ENCODE data around the gene S100A10. TPM values are rescaled to one million over a fixed set of nuclear protein-coding genes. Genes with fewer than 3 reads are reported as not detected.

S100A10 gene
- total RNA-seq, 1 experiment from 2014 or later = 2,143 TPM

GRCh38 chr1:152015766-152016165 lies 22.1 kb upstream of the S100A10 start:
- Mint-ChIP-seq H3K36me3 (ENCODE audit: insufficient read depth, unreplicated experiment) (no peaks in the 10 kb centered on the region), H3K4me1 (ENCODE audit: low read depth, unreplicated experiment) (no peaks in the 10 kb centered on the region), H3K27ac (ENCODE audit: unreplicated experiment) (no peak overlapping the region), H3K27me3 (ENCODE audit: insufficient read depth, unreplicated experiment) (no peaks in the 10 kb centered on the region), H3K4me3 (ENCODE audit: unreplicated experiment) (no peak overlapping the region), H3K9me3 (ENCODE audit: unreplicated experiment) (no peaks in the 10 kb centered on the region)
- BruUV-seq (replicated peaks) = no TSS peak
- ChIA-PET POLR2A (no interaction called here), CTCF (interaction anchor here (2.0 to 3.4 kb wide), 2 partner anchors 14 to 48 kb away, joined by 4 to 43 read pairs; no protein-coding TSS in a partner anchor)
- TF ChIP-seq, protein P1, sequence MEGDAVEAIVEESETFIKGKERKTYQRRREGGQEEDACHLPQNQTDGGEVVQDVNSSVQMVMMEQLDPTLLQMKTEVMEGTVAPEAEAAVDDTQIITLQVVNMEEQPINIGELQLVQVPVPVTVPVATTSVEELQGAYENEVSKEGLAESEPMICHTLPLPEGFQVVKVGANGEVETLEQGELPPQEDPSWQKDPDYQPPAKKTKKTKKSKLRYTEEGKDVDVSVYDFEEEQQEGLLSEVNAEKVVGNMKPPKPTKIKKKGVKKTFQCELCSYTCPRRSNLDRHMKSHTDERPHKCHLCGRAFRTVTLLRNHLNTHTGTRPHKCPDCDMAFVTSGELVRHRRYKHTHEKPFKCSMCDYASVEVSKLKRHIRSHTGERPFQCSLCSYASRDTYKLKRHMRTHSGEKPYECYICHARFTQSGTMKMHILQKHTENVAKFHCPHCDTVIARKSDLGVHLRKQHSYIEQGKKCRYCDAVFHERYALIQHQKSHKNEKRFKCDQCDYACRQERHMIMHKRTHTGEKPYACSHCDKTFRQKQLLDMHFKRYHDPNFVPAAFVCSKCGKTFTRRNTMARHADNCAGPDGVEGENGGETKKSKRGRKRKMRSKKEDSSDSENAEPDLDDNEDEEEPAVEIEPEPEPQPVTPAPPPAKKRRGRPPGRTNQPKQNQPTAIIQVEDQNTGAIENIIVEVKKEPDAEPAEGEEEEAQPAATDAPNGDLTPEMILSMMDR (IDR thresholded peaks at IDR 0.05; ENCODE audit: insufficient read depth in 1 of 2, low read depth in 1 of 2, low read length in 1 of 2, severe bottlenecking in 1 of 2, unreplicated experiment in 1 of 2) = no peak
- no peaks in the 10 kb centered on the region for H3K27me3 ChIP-seq (replicated peaks; ENCODE audit: control insufficient read depth, insufficient read depth, low read length)
- H3K9me3 ChIP-seq = no peaks in the 10 kb centered on the region
- intact Hi-C loops (cut with micrococcal nuclease; ENCODE audit: unreplicated experiment) = loop anchor here (1.0 kb wide), 1 partner anchor 19 kb away; no protein-coding TSS in a partner anchor
- no peak overlapping the region for H3K4me3 ChIP-seq (ENCODE audit: low read depth, low read length)
- no peaks in the 10 kb centered on the region for H3K4me1 ChIP-seq
- no peaks in the 10 kb centered on the region for H3K36me3 ChIP-seq (ENCODE audit: control insufficient read depth, insufficient read depth, low read length)
- DNase-seq = no peak

- POLR2A ChIA-PET = no interaction called here
- no peaks in the 10 kb centered on the region for H3K9me3 Mint-ChIP-seq (ENCODE audit: unreplicated experiment)
- H3K4me3 ChIP-seq (ENCODE audit: low read depth, low read length) = no peak overlapping the region
- no peaks in the 10 kb centered on the region for H3K36me3 Mint-ChIP-seq (ENCODE audit: insufficient read depth, unreplicated experiment)
- H3K4me1 Mint-ChIP-seq (ENCODE audit: low read depth, unreplicated experiment) = peaks cover 1% of the 10 kb centered on the region
- H3K27me3 Mint-ChIP-seq (ENCODE audit: insufficient read depth, unreplicated experiment) = no peaks in the 10 kb centered on the region
- TF ChIP-seq, protein P1 (IDR thresholded peaks at IDR 0.05; ENCODE audit: insufficient read depth in 1 of 2, low read depth in 1 of 2, low read length in 1 of 2, severe bottlenecking in 1 of 2, unreplicated experiment in 1 of 2) = no peak
- intact Hi-C loops (cut with micrococcal nuclease; ENCODE audit: unreplicated experiment) = loop anchor here (1.0 kb wide), 1 partner anchor 19 kb away; no protein-coding TSS in a partner anchor
- no peak overlapping the region for H3K27ac Mint-ChIP-seq (ENCODE audit: unreplicated experiment)
- no peaks in the 10 kb centered on the region for H3K36me3 ChIP-seq (ENCODE audit: control insufficient read depth, insufficient read depth, low read length)
- H3K9me3 ChIP-seq = no peaks in the 10 kb centered on the region
- BruUV-seq (replicated peaks) = no TSS peak
- CTCF ChIA-PET = interaction anchor here (2.0 to 3.4 kb wide), 3 partner anchors 13 to 81 kb away, joined by 4 to 43 read pairs (median 12); no protein-coding TSS in a partner anchor
- H3K4me3 Mint-ChIP-seq (ENCODE audit: unreplicated experiment) = no peak overlapping the region
- H3K27me3 ChIP-seq (replicated peaks; ENCODE audit: control insufficient read depth, insufficient read depth, low read length) = no peaks in the 10 kb centered on the region
- H3K4me1 ChIP-seq = no peaks in the 10 kb centered on the region
- DNase-seq = no peak
Observed at GRCh38 chr1:152014943-152015342, 21.3 kb upstream of the S100A10 start.

- Mint-ChIP-seq H3K27me3 (ENCODE audit: insufficient read depth, unreplicated experiment) (no peaks in the 10 kb centered on the region), H3K27ac (ENCODE audit: unreplicated experiment) (no peak overlapping the region), H3K4me3 (ENCODE audit: unreplicated experiment) (no peak overlapping the region), H3K36me3 (ENCODE audit: insufficient read depth, unreplicated experiment) (no peaks in the 10 kb centered on the region), H3K4me1 (ENCODE audit: low read depth, unreplicated experiment) (peaks cover 7% of the 10 kb centered on the region), H3K9me3 (ENCODE audit: unreplicated experiment) (no peaks in the 10 kb centered on the region)
- intact Hi-C loops (cut with micrococcal nuclease; ENCODE audit: unreplicated experiment) = loop anchor here (1.0 kb wide), 3 partner anchors 12 to 79 kb away; no protein-coding TSS in a partner anchor
- H3K36me3 ChIP-seq (ENCODE audit: control insufficient read depth, insufficient read depth, low read length) = no peaks in the 10 kb centered on the region
- ChIA-PET CTCF (interaction anchor here (0.5 to 3.4 kb wide), 13 partner anchors 10 to 1996 kb away, joined by 3 to 43 read pairs (median 6); partner anchors contain the start of gene THEM4), POLR2A (interaction anchor here (0.6 kb wide), 1 partner anchor 131 kb away, joined by 4 read pairs; no protein-coding TSS in a partner anchor)
- H3K4me1 ChIP-seq = 0 out of 2 replicates have a peak, but pooled peaks cover 3% of the 10 kb centered on the region
- DNase-seq = peak; percentile 68 to 69
- no peak overlapping the region for H3K4me3 ChIP-seq (ENCODE audit: low read depth, low read length)
- TF ChIP-seq, protein P1 (IDR thresholded peaks at IDR 0.05; ENCODE audit: insufficient read depth in 1 of 2, low read depth in 1 of 2, low read length in 1 of 2, severe bottlenecking in 1 of 2, unreplicated experiment in 1 of 2) = peak; percentile 76 to 86
- H3K9me3 ChIP-seq = no peaks in the 10 kb centered on the region
- H3K27me3 ChIP-seq (replicated peaks; ENCODE audit: control insufficient read depth, insufficient read depth, low read length) = no peaks in the 10 kb centered on the region
- BruUV-seq (replicated peaks) = no TSS peak
Observed at GRCh38 chr1:152013664-152014237, 20.1 kb upstream of the S100A10 start.

All from Caco-2 (cell line).